ENCODE measurements around the gene GATA2. TPM values are rescaled to one million over a fixed set of nuclear protein-coding genes. Genes with fewer than 3 reads are reported as not detected.

Gene GATA2
- total RNA-seq, 1 donor from 2014 or later, result 23.5 TPM

Other genes with a start within 250 kb of the GATA2 start
- gene DNAJB8, start 26.3 kb downstream of the GATA2 start, total RNA-seq, result not detected
- gene RPN1, start 157.6 kb upstream of the GATA2 start, total RNA-seq, result 120 TPM
- gene RAB7A, start 233.0 kb upstream of the GATA2 start, total RNA-seq, result 233 TPM

All from sciatic nerve (tissue), 1 donor.